AG04450 (cell line): ENCODE results near the gene ZNF580. TPM values are rescaled to one million over a fixed set of nuclear protein-coding genes. Genes with fewer than 3 reads are reported as not detected.

Source experiments
- CTCF ChIA-PET: fragments of 300-600, 350-600 bp; formaldehyde crosslinking; extraction: SDS; loops from one replicate; lab custom pipeline; 2022; ENCODE audit warnings: antibody characterized with exemption, inconsistent platforms; lab: Charles Lee
- POLR2A ChIA-PET: fragments of 350-600 bp; formaldehyde crosslinking; extraction: SDS; loops from one replicate; lab custom pipeline; 2021; ENCODE audit warnings: antibody characterized with exemption, inconsistent platforms; lab: Yijun Ruan, JAX
- DNase-seq: peaks from one replicate; pipeline ENCODE4 v3.0.0-alpha.2; 2011; ENCODE audit warnings: low read depth, low spot score
- H3K27ac ChIP-seq: one replicate; pipeline ENCODE4 v1.5.1; 2012; ENCODE audit warnings: low read depth, low read length, control low read depth
- H3K27me3 ChIP-seq: one replicate; pipeline ENCODE4 v1.6.0; 2012; ENCODE audit warnings: low read length; ENCODE audit not compliant: control insufficient read depth, insufficient read depth
- H3K4me3 ChIP-seq: 2 replicates; pipeline ENCODE4 v1.5.1; 2011; ENCODE audit warnings: mild to moderate bottlenecking, low read depth, low read length, control low read depth
- H3K9me3 ChIP-seq: 2 replicates; pipeline ENCODE4 v1.5.1; 2012; ENCODE audit warnings: low read length; ENCODE audit not compliant: control insufficient read depth, insufficient read depth
- polyA minus RNA-seq: library from RNA; depleted of rRNA, polyadenylated mRNA; stranded (reverse); fragments of >200 nt; gene quantifications from 2 replicates; pipeline ENCODE4 v1.2.3, GENCODE V29; 2011; rRNA and poly(A)+ RNA removed
- polyA plus RNA-seq: library from polyadenylated mRNA; depleted of rRNA; stranded (reverse); fragments of >200 nt; gene quantifications from 2 replicates; pipeline ENCODE4 v1.2.3, GENCODE V29; 2011; rRNA removed
- TF ChIP-seq, protein P1 (sequence below): IDR thresholded peaks from 2 replicates; pipeline ENCODE4 v1.5.1; 2011; ENCODE audit warnings: low read depth, low read length, control low read depth, inconsistent platforms

ZNF580 gene, protein sequence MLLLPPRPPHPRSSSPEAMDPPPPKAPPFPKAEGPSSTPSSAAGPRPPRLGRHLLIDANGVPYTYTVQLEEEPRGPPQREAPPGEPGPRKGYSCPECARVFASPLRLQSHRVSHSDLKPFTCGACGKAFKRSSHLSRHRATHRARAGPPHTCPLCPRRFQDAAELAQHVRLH
- 7.3 and 14.0 TPM in 2 replicates for polyA plus RNA-seq
- polyA minus RNA-seq, result 7.4 and 9.0 TPM in 2 replicates

- TF ChIP-seq, protein P1, sequence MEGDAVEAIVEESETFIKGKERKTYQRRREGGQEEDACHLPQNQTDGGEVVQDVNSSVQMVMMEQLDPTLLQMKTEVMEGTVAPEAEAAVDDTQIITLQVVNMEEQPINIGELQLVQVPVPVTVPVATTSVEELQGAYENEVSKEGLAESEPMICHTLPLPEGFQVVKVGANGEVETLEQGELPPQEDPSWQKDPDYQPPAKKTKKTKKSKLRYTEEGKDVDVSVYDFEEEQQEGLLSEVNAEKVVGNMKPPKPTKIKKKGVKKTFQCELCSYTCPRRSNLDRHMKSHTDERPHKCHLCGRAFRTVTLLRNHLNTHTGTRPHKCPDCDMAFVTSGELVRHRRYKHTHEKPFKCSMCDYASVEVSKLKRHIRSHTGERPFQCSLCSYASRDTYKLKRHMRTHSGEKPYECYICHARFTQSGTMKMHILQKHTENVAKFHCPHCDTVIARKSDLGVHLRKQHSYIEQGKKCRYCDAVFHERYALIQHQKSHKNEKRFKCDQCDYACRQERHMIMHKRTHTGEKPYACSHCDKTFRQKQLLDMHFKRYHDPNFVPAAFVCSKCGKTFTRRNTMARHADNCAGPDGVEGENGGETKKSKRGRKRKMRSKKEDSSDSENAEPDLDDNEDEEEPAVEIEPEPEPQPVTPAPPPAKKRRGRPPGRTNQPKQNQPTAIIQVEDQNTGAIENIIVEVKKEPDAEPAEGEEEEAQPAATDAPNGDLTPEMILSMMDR, result no peak
- POLR2A ChIA-PET, result interaction anchor here (1.0 to 1.4 kb wide), 2 partner anchors 16 to 42 kb away, joined by 3 to 4 read pairs; partner anchors contain the start of genes FIZ1 and ZNF784
Measured at GRCh38 chr19:55640577-55641425, at the start of gene ZNF580. Gene ZNF580 (plus strand): TSS chr19:55641002. CDS start chr19:55642509, 1,507 bp downstream.

GRCh38 chr19:55591555-55591954, 49.2 kb upstream of the ZNF580 start:
- Histone ChIP-seq H3K27ac (no peak overlapping the region), H3K4me3 (no peak overlapping the region), H3K9me3 (no peaks in the 10 kb centered on the region), H3K27me3 (no peaks in the 10 kb centered on the region)
- no peak for DNase-seq
- CTCF ChIA-PET, result no interaction called here
- POLR2A ChIA-PET, result no interaction called here
- TF ChIP-seq, protein P1, result no peak

More at GRCh38 chr19:55640577-55641425, at the start of gene ZNF580:
- Histone ChIP-seq H3K4me3 (peak within 1 kb of the TSS; percentile 84), H3K27me3 (no peaks in the 10 kb centered on the region), H3K27ac (peak within 1 kb of the TSS; percentile 85), H3K9me3 (no peaks in the 10 kb centered on the region; the same call in 1 of the 2 replicates)
- CTCF ChIA-PET, result no interaction called here
- DNase-seq, result no peak

DNA sequence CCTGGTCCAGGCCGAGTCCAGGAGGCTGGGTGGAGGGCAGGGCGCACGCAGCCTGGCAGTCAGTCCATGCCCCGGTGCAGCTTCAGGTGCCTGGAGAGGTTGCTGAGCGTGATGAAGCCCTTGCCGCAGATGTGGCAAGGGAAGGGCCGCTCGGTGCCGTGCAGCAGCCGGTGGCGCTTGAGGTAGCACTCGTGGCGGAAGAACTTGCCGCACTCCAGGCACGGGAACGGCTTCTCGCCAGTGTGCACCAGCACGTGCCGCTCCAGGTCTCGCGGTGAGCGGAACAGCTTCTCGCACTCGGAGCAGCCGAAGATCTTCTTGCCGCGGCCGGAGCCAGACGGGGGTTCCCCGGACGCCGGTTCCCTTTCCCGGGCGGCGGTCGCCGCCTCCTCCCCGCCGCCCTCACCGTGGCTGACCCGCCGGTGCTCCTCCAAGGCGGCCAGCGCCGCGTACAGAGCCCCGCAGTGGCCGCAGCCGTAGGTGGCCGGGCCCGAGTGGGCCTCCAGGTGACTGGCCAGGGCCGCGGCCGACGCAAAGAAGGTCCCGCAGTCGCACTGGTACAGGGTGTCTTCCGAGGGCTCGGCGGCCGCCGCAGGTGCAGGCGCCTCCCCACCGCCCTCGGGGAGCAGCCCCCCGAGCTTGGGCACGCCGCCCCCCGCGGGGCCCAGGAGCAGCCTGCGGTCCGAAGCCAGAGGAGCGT, 48.3 kb upstream of the ZNF580 start:
- TF ChIP-seq, protein P1, result no peak
- H3K27me3 ChIP-seq, result no peaks in the 10 kb centered on the region
- no peak overlapping the region for H3K27ac ChIP-seq
- no peak for DNase-seq
- ChIA-PET POLR2A (no interaction called here), CTCF (no interaction called here)
- no peak overlapping the region for H3K4me3 ChIP-seq
- peaks cover 3% of the 10 kb centered on the region; the same call in 1 of the 2 replicates for H3K9me3 ChIP-seq

DNA sequence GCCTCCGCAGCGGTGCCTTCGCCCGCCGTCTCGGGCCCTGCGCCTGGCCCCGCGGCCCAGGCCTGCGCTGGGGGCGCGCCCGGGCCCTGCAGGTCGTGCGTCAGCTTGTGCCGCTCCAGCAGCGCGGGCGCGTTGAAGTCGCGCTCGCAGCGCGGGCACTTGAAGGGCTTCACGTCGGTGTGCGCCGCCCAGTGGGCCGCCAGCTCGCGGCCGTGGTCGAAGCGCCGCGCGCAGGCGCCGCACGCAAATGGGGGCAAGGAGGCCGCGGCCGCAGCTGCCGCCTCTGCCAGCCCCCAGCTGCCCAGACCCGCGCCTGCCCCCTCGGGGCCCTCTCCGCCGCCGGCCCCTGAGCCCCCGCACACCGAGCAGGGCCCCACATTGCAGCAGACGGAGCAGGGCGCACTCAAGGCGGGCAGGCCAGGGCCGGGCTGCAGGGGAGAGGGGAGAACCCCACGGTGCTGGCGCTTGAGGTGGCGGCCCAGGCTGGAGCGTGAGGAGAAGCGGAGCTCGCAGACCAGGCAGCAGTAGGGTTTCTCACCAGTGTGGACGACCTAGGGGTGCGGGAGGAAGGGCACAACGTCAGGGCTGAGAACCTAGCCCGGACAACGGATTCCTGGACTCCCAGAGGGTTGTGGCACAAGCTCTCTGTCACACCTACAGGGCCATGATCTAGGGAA, 47.6 kb upstream of the ZNF580 start:
- no peak overlapping the region for H3K27ac ChIP-seq
- no peaks in the 10 kb centered on the region for H3K27me3 ChIP-seq
- TF ChIP-seq, protein P1, result no peak
- ChIA-PET CTCF (interaction anchor here (0.7 to 1.5 kb wide), 2 partner anchors 40 to 126 kb away, joined by 4 to 11 read pairs; no protein-coding TSS in a partner anchor), POLR2A (no interaction called here)
- H3K4me3 ChIP-seq, result no peak overlapping the region
- H3K9me3 ChIP-seq, result peaks cover 3% of the 10 kb centered on the region; the same call in 1 of the 2 replicates
- no peak for DNase-seq
